B cell (primary cell): ENCODE data around the gene DNASE2B. TPM values are rescaled to one million over a fixed set of nuclear protein-coding genes. Genes with fewer than 3 reads are reported as not detected.

Experiments
- ATAC-seq: fragments of 200-7000 bp; cut with Tn5 transposase; one replicate; pipeline ENCODE4 v1.10.0; 2021; ENCODE audit warnings: low read depth, mild to moderate bottlenecking, moderate number of reproducible peaks, moderate library complexity
- CTCF ChIA-PET: fragments of 350-600 bp; sonication (Branson Sonifier 250); formaldehyde crosslinking; loops from one replicate; lab custom pipeline; 2021; ENCODE audit warnings: antibody characterized with exemption, inconsistent platforms; lab: Charles Lee
- POLR2A ChIA-PET: fragments of 350-600 bp; sonication (Branson Sonifier 250); formaldehyde crosslinking; loops from one replicate; lab custom pipeline; 2021; ENCODE audit warnings: antibody characterized with exemption; lab: Charles Lee
- DNase-seq: peaks from one replicate; pipeline ENCODE4 v3.0.0; 2013
- H2AFZ ChIP-seq: 2 replicates; pipeline ENCODE4 v1.6.1; 2012; ENCODE audit warnings: mild to moderate bottlenecking, low read depth, low read length; ENCODE audit not compliant: insufficient read depth, poor library complexity, severe bottlenecking
- H3K27ac ChIP-seq, 2 donors: 1 replicate in 1 of 2; 2 replicates in 1 of 2; pipeline ENCODE4 v1.5.1; 2012 to 2013; ENCODE audit warnings: low read length in 2 of 2, mild to moderate bottlenecking in 2 of 2, moderate library complexity in 1 of 2
- H3K27me3 ChIP-seq, 4 experiments: fragments of 200-600 bp in 1 of 4; sonication (generic) in 1 of 4; replicated peaks in 1 of 4; 1 replicate in 2 of 4; 2 replicates in 2 of 4; pipeline versions ENCODE4 v1.6.1 to v1.7.0; 2013 to 2016; ENCODE audit warnings: low read length in 3 of 4, mild to moderate bottlenecking in 2 of 4, mixed read lengths in 1 of 4, moderate library complexity in 1 of 4; ENCODE audit not compliant: insufficient read depth in 4 of 4, control insufficient read depth in 3 of 4; ENCODE audit errors: control extremely low read depth in 1 of 4
- H3K36me3 ChIP-seq, 2 experiments: replicated peaks in 1 of 2; 1 replicate in 1 of 2; 2 replicates in 1 of 2; pipeline versions ENCODE4 v1.6.1 to v1.7.1; 2013; ENCODE audit warnings: low read length in 1 of 2; ENCODE audit not compliant: insufficient read depth in 2 of 2, control insufficient read depth in 1 of 2; ENCODE audit errors: control extremely low read depth in 1 of 2, extremely low read depth in 1 of 2
- H3K4me1 ChIP-seq, 2 donors: fragments of 200-600 bp in 1 of 2; sonication (generic) in 1 of 2; 1 replicate in 1 of 2; 2 replicates in 1 of 2; pipeline versions ENCODE4 v1.5.1 to v1.6.1; 2013 to 2017; ENCODE audit warnings: low read length in 2 of 2; ENCODE audit not compliant: control insufficient read depth in 2 of 2, insufficient read depth in 2 of 2
- H3K4me2 ChIP-seq: replicated peaks from 2 replicates; pipeline ENCODE3; 2012; ENCODE audit warnings: mild to moderate bottlenecking, low read depth, low read length; ENCODE audit not compliant: poor library complexity, severe bottlenecking
- H3K4me3 ChIP-seq, 5 experiments: fragments of 200-600 bp in 1 of 5; sonication (generic) in 1 of 5; 1 replicate in 3 of 5; 2 replicates in 2 of 5; pipeline versions ENCODE4 v1.5.1 to v1.7.0; 2011 to 2016; ENCODE audit warnings: low read length in 4 of 5, mild to moderate bottlenecking in 4 of 5, low read depth in 2 of 5, control low read depth in 1 of 5, moderate library complexity in 1 of 5; ENCODE audit not compliant: insufficient read depth in 1 of 5; ENCODE audit errors: control extremely low read depth in 1 of 5, extremely low read depth in 1 of 5
- H3K79me2 ChIP-seq: fragments of 200-600 bp; sonication (generic); one replicate; pipeline ENCODE4 v1.6.0; 2016; ENCODE audit warnings: low read length; ENCODE audit not compliant: control insufficient read depth, insufficient read depth
- H3K9ac ChIP-seq: fragments of 200-600 bp; sonication (generic); 2 replicates; pipeline ENCODE4 v1.6.1; 2017; ENCODE audit warnings: mild to moderate bottlenecking, low read length, moderate library complexity
- H3K9me3 ChIP-seq, 3 donors: one replicate each; pipeline versions ENCODE4 v1.6.1 to v1.7.1; 2013; ENCODE audit warnings: low read length in 2 of 3; ENCODE audit not compliant: control insufficient read depth in 2 of 3, insufficient read depth in 1 of 3; ENCODE audit errors: control extremely low read depth in 1 of 3
- H4K20me1 ChIP-seq: 2 replicates; pipeline ENCODE4 v1.6.0; 2012; ENCODE audit warnings: mild to moderate bottlenecking, low read length; ENCODE audit not compliant: insufficient read depth, control insufficient read depth, poor library complexity, severe bottlenecking
- H3K27ac Mint-ChIP-seq: one replicate; pipeline ENCODE4 v1.8.0; 2021; ENCODE audit warnings: mixed read lengths
- H3K27me3 Mint-ChIP-seq: one replicate; pipeline ENCODE4 v1.8.0; 2021; ENCODE audit warnings: mixed read lengths
- H3K4me1 Mint-ChIP-seq: one replicate; pipeline ENCODE4 v1.8.0; 2021; ENCODE audit warnings: mixed read lengths
- H3K4me3 Mint-ChIP-seq: one replicate; pipeline ENCODE4 v1.8.0; 2021; ENCODE audit warnings: mixed read lengths
- H3K9me3 Mint-ChIP-seq: one replicate; pipeline ENCODE4 v1.8.0; 2022; ENCODE audit warnings: mixed read lengths; ENCODE audit not compliant: insufficient read depth
- EZH2 ChIP-seq: IDR thresholded peaks from 2 replicates; pipeline ENCODE4 v1.6.1; 2012; ENCODE audit warnings: borderline replicate concordance, low read depth, mild to moderate bottlenecking, moderate library complexity, low read length; ENCODE audit not compliant: insufficient read depth, poor library complexity, severe bottlenecking
- WGBS: methylation state at CpG from one replicate; pipeline ENCODE4 v1.1.5; 2013; ENCODE audit warnings: missing lambda C conversion rate; ENCODE audit not compliant: insufficient coverage; 5-methylcytosine and 5-hydroxymethylcytosine counted together
- intact Hi-C: fragments of 100-400 bp; cut with micrococcal nuclease; formaldehyde crosslinking; loops from one replicate; pipeline ENCODE4 v1.10.0; 2022
- polyA plus RNA-seq: library from polyadenylated mRNA; depleted of rRNA; stranded (reverse); fragments of >200 nt; gene quantifications from 2 replicates; pipeline ENCODE4 v1.2.3, GENCODE V29; 2012
- total RNA-seq, 2 donors: library from RNA; stranded (reverse); fragments of 120-200 nt in 1 of 2; gene quantifications; 1 replicate in 1 of 2; 2 replicates in 1 of 2; pipeline versions ENCODE4 v1.2.3 to v1.2.4, GENCODE V29; 2013 to 2022
- TF ChIP-seq, protein P1 (sequence below): fragments of 200-600 bp; IDR thresholded peaks from one replicate; pipeline ENCODE4 v1.8.0; 2022; ENCODE audit warnings: antibody characterized with exemption, mild to moderate bottlenecking

The DNASE2B gene
- total and polyA plus RNA-seq, 2 donors (not counting 1 experiment from before 2014, with no cell fraction given) = not detected

DNA sequence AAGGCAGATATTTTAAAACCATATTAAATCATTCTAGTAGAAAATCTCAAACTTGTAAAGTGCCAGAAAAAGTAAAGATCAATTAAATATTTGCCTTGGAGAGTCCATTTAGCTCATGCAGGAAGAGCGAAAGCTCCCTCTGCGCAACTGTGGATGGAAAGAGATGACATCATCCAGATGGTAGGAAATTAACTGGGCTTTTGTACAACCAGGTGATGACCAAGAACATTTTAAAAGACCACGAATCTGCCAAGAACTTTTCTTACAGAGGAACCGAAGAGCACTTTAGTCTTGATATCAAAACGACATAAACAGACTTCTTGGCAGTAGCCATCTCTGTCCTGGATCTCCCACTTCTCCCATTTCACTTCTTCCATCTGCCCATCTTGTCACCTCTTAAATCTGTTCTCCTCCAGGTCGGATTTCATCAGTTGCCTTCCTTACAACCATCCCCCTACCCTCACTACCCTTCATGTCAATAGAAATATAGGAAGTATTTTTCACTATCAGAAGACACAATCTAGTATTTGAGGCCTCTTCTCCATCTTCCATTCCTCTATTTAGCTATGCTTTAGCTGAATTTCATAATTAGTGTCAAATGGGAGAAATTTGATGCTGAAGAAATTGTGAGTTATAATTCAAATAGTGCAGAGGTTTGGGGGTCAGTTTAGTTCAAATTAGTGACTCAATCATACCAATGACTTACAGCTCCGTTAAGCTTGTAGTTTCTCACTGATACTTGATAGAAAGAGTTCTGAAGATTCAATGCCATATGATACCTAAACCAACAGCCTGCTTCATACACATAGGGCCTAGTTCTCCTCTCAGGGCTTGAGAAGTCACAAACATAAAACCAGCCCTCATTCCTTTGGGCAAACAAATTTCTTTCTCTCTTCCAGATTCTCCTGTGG, 22.0 kb upstream of the DNASE2B start:
- WGBS = 99% methylated on average over 5 of the region's 7 CpGs
- no peak for ATAC-seq
- Histone ChIP-seq H3K36me3 (no peaks in the 10 kb centered on the region), H3K4me2 (no peak overlapping the region), H3K4me3 (no peak overlapping the region), H3K9me3 (no peaks in the 10 kb centered on the region), H3K4me1 (no peaks in the 10 kb centered on the region), H3K27ac (no peak overlapping the region), H3K9ac (no peak overlapping the region), H4K20me1 (no peaks in the 10 kb centered on the region), H2AFZ (no peak overlapping the region), H3K79me2 (no peaks in the 10 kb centered on the region), H3K27me3 (no peaks in the 10 kb centered on the region)
- ChIA-PET POLR2A (no interaction called here), CTCF (no interaction called here)
- TF ChIP-seq, protein P1, sequence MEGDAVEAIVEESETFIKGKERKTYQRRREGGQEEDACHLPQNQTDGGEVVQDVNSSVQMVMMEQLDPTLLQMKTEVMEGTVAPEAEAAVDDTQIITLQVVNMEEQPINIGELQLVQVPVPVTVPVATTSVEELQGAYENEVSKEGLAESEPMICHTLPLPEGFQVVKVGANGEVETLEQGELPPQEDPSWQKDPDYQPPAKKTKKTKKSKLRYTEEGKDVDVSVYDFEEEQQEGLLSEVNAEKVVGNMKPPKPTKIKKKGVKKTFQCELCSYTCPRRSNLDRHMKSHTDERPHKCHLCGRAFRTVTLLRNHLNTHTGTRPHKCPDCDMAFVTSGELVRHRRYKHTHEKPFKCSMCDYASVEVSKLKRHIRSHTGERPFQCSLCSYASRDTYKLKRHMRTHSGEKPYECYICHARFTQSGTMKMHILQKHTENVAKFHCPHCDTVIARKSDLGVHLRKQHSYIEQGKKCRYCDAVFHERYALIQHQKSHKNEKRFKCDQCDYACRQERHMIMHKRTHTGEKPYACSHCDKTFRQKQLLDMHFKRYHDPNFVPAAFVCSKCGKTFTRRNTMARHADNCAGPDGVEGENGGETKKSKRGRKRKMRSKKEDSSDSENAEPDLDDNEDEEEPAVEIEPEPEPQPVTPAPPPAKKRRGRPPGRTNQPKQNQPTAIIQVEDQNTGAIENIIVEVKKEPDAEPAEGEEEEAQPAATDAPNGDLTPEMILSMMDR = no peak
- no peak for TF ChIP-seq EZH2
- no peak overlapping the region for H3K4me3 Mint-ChIP-seq
- intact Hi-C loops = no loop called here
- no peaks in the 10 kb centered on the region for H3K4me1 Mint-ChIP-seq
- DNase-seq = no peak
- H3K27ac Mint-ChIP-seq = no peak overlapping the region
- H3K27me3 Mint-ChIP-seq = peaks cover 4% of the 10 kb centered on the region
- no peaks in the 10 kb centered on the region for H3K9me3 Mint-ChIP-seq

DNA sequence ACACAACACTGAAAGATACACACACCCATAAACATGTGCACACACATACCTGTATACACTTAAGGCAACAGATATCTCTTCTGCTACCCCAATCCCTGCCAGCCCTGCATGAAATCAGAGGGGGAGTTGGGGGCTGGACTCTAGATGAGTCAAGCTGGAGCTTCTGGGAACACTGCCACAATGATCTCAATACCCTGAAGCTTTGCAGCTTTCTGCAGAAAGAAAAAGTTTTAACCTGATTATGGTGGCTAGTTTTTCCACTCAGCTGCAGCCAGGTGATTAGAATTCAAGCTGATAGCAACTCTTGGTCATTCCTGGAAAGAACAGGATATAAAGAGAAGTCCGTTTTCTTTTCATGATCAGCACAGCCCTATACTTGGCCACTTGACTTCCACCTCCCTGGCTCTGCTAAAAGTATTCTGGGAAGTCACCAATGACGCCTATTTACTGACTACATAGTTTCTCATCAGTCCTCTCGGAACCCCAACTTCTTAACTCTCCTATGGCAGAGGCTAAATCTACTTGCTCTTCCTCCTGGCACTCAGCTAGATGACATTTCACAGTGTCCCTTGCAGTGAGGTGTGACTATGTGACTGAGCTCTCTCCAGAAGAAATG, 20.7 kb upstream of the DNASE2B start:
- H4K20me1 ChIP-seq = no peaks in the 10 kb centered on the region
- H3K4me3 Mint-ChIP-seq = no peak overlapping the region
- H3K27ac Mint-ChIP-seq = no peak overlapping the region
- intact Hi-C loops = no loop called here
- H3K4me1 Mint-ChIP-seq = no peaks in the 10 kb centered on the region
- no peak overlapping the region for H2AFZ ChIP-seq
- DNase-seq (no peak), ATAC-seq (no peak)
- no peaks in the 10 kb centered on the region for H3K4me1 ChIP-seq
- H3K9me3 Mint-ChIP-seq = no peaks in the 10 kb centered on the region
- no peaks in the 10 kb centered on the region for H3K36me3 ChIP-seq
- ChIA-PET POLR2A (no interaction called here), CTCF (no interaction called here)
- no peaks in the 10 kb centered on the region for H3K79me2 ChIP-seq
- H3K27me3 Mint-ChIP-seq = peaks cover 4% of the 10 kb centered on the region
- no peaks in the 10 kb centered on the region for H3K27me3 ChIP-seq
- H3K9me3 ChIP-seq = no peaks in the 10 kb centered on the region
- no peak for TF ChIP-seq EZH2
- TF ChIP-seq, protein P1 = no peak
- WGBS = 69% methylated on average over 2 of the region's 3 CpGs
- H3K9ac ChIP-seq = no peak overlapping the region
- no peak overlapping the region for H3K4me2 ChIP-seq
- no peak overlapping the region for H3K27ac ChIP-seq
- no peak overlapping the region for H3K4me3 ChIP-seq
